HCT116 (cell line): ENCODE data around the gene APOC1. TPM values are rescaled to one million over a fixed set of nuclear protein-coding genes. Genes with fewer than 3 reads are reported as not detected.

ENCODE experiments used
- ATAC-seq: fragments of 200-7000 bp; cut with Tn5 transposase; 2 replicates; pipeline ENCODE4 v1.9.1; 2020; ENCODE audit warnings: mild to moderate bottlenecking, moderate library complexity
- BruUV-seq: library from RNA; stranded (reverse); fragments of 400-500 nt; replicated peaks from 2 replicates; lab custom pipeline; 2021; lab: Mats Ljungman, UMichigan
- CTCF ChIA-PET: fragments of 300-600 bp; sonication (Branson Sonifier 250); formaldehyde crosslinking; loops from one replicate; lab custom pipeline; 2021; ENCODE audit warnings: antibody characterized with exemption; lab: Charles Lee
- POLR2A ChIA-PET: fragments of 300-600, 350-600 bp; sonication (Branson Sonifier 250); formaldehyde crosslinking; loops from one replicate; lab custom pipeline; 2021; ENCODE audit warnings: antibody characterized with exemption; lab: Charles Lee
- RAD21 ChIA-PET, 2 experiments: fragments of 300-600 bp; sonication (Branson Sonifier 250); formaldehyde crosslinking; loops; one replicate each; lab custom pipeline; 2023; ENCODE audit warnings: low total read pairs in 2 of 2; ENCODE audit not compliant: uncharacterized antibody in 2 of 2, unreplicated experiment in 2 of 2, low non-redundant PET in 1 of 2; lab: Charles Lee
- DNase-seq: peaks from one replicate; pipeline ENCODE4 v3.0.0-alpha.2; 2010; ENCODE audit warnings: low read depth, low spot score
- H2AFZ ChIP-seq: fragments of 200-600 bp; shearing (Covaris generic), sonication (generic); 2 replicates; pipeline ENCODE4 v1.6.1; 2017; ENCODE audit warnings: low read depth, mixed run types, mixed read lengths, antibody characterized with exemption, low read length; ENCODE audit not compliant: poor library complexity, severe bottlenecking
- H3K27ac ChIP-seq: 2 replicates; pipeline ENCODE4 v1.5.1; 2012; ENCODE audit warnings: low read depth, low read length
- H3K27me3 ChIP-seq: fragments of 200-600 bp; sonication (generic); 2 replicates; pipeline ENCODE4 v1.6.1; 2016; ENCODE audit warnings: mixed run types, low read length, mixed read lengths; ENCODE audit not compliant: insufficient read depth
- H3K36me3 ChIP-seq, 2 experiments: fragments of 200-500 bp in 1 of 2; fragments of 200-600 bp in 1 of 2; sonication (Bioruptor generic) in 1 of 2; sonication (generic) in 1 of 2; 2 replicates each; pipeline versions ENCODE4 v1.5.1 to v1.6.1; 2014 to 2016; ENCODE audit warnings: low read length in 2 of 2, inconsistent platforms in 1 of 2, mixed read lengths in 1 of 2, mixed run types in 1 of 2; ENCODE audit not compliant: insufficient read depth in 2 of 2, control insufficient read depth in 1 of 2
- H3K4me1 ChIP-seq, 2 experiments: fragments of 200-600 bp in 1 of 2; sonication (generic) in 1 of 2; 2 replicates each; pipeline versions ENCODE4 v1.5.1 to v1.6.1; 2012 to 2017; ENCODE audit warnings: low read length in 2 of 2, inconsistent platforms in 1 of 2, mild to moderate bottlenecking in 1 of 2, mixed read lengths in 1 of 2, mixed run types in 1 of 2, moderate library complexity in 1 of 2; ENCODE audit not compliant: insufficient read depth in 2 of 2, control insufficient read depth in 1 of 2
- H3K4me2 ChIP-seq: fragments of 200-600 bp; sonication (generic); 2 replicates; pipeline ENCODE4 v1.6.1; 2017; ENCODE audit warnings: mixed run types, low read length, mixed read lengths
- H3K4me3 ChIP-seq, 2 experiments: fragments of 200-600 bp in 1 of 2; sonication (generic) in 1 of 2; replicated peaks in 1 of 2; 2 replicates each; pipeline ENCODE4 v1.5.1; 2011 to 2016; ENCODE audit warnings: low read length in 2 of 2, control low read depth in 1 of 2, low read depth in 1 of 2, mild to moderate bottlenecking in 1 of 2, mixed read lengths in 1 of 2, mixed run types in 1 of 2
- H3K79me2 ChIP-seq: fragments of 200-600 bp; sonication (generic); 2 replicates; pipeline ENCODE4 v1.6.1; 2017; ENCODE audit warnings: mild to moderate bottlenecking, mixed run types, low read length, moderate library complexity, mixed read lengths; ENCODE audit not compliant: insufficient read depth
- H3K9ac ChIP-seq: fragments of 200-600 bp; sonication (generic); 2 replicates; pipeline ENCODE4 v1.6.1; 2016; ENCODE audit warnings: low read length, mixed read lengths
- H3K9me2 ChIP-seq: fragments of 200-600 bp; sonication (generic), shearing (Covaris generic); 2 replicates; pipeline ENCODE4 v1.6.1; 2017; ENCODE audit warnings: mixed run types, mild to moderate bottlenecking, moderate library complexity; ENCODE audit not compliant: insufficient read depth
- H3K9me3 ChIP-seq, 2 experiments: fragments of 200-500 bp in 1 of 2; fragments of 200-600 bp in 1 of 2; sonication (Bioruptor generic) in 1 of 2; sonication (generic) in 1 of 2; 2 replicates each; pipeline ENCODE4 v1.6.1; 2014 to 2017; ENCODE audit warnings: low read length in 2 of 2, mixed read lengths in 2 of 2, inconsistent platforms in 1 of 2, low read depth in 1 of 2, mild to moderate bottlenecking in 1 of 2, mixed run types in 1 of 2, moderate library complexity in 1 of 2; ENCODE audit not compliant: control insufficient read depth in 1 of 2, insufficient read depth in 1 of 2
- H4K20me1 ChIP-seq: fragments of 200-600 bp; sonication (generic), shearing (Covaris generic); 2 replicates; pipeline ENCODE4 v1.6.1; 2017; ENCODE audit warnings: mixed run types, mild to moderate bottlenecking, moderate library complexity; ENCODE audit not compliant: insufficient read depth
- CBX3 ChIP-seq: IDR thresholded peaks from 2 replicates; pipeline ENCODE4 v1.6.1; 2012; ENCODE audit warnings: low read depth
- CEBPB ChIP-seq: IDR thresholded peaks from 2 replicates; pipeline ENCODE4 v1.6.1; 2012; ENCODE audit warnings: low read depth
- EGR1 ChIP-seq: IDR thresholded peaks from 2 replicates; pipeline ENCODE4 v1.6.1; 2012; ENCODE audit warnings: low read depth
- ELF1 ChIP-seq: IDR thresholded peaks from 2 replicates; pipeline ENCODE4 v1.6.1; 2012; ENCODE audit warnings: low read depth, borderline replicate concordance
- EZH2 ChIP-seq: fragments of 200-600 bp; sonication (generic); IDR thresholded peaks from 2 replicates; pipeline ENCODE4 v1.6.1; 2017; ENCODE audit warnings: antibody characterized with exemption, mixed run types
- EZH2phosphoT487 ChIP-seq: fragments of 200-600 bp; IDR thresholded peaks from 2 replicates; pipeline ENCODE4 v1.6.1; 2018; ENCODE audit warnings: antibody characterized with exemption, borderline replicate concordance
- JUND ChIP-seq: IDR thresholded peaks from 2 replicates; pipeline ENCODE4 v1.6.1; 2012
- POLR2AphosphoS5 ChIP-seq: IDR thresholded peaks from 2 replicates; pipeline ENCODE4 v1.6.1; 2011; ENCODE audit warnings: mild to moderate bottlenecking, low read depth, low read length, moderate library complexity
- RAD21 ChIP-seq: IDR thresholded peaks from 2 replicates; pipeline ENCODE4 v1.6.1; 2012; ENCODE audit warnings: low read depth, mild to moderate bottlenecking
- YY1 ChIP-seq: IDR thresholded peaks from 2 replicates; pipeline ENCODE4 v1.6.1; 2011; ENCODE audit warnings: low read length, low read depth, moderate library complexity, mild to moderate bottlenecking; ENCODE audit not compliant: insufficient replicate concordance; ENCODE audit errors: extremely low read depth
- ZFX ChIP-seq: fragments of 450-650 bp; IDR thresholded peaks from 2 replicates; pipeline ENCODE4 v1.6.1; 2017
- intact Hi-C: fragments of 100-400 bp; cut with micrococcal nuclease; formaldehyde crosslinking; loops from 2 replicates; pipeline ENCODE4 v1.10.0; 2022
- total RNA-seq: library from RNA; stranded (reverse); gene quantifications from one replicate; pipeline ENCODE4 v1.2.1, GENCODE V29; 2021; ENCODE audit not compliant: unreplicated experiment
- TF ChIP-seq, protein P1 (sequence below): IDR thresholded peaks from 2 replicates; pipeline ENCODE4 v1.6.1; 2012
- TF ChIP-seq, protein P2 (sequence below): IDR thresholded peaks from 2 replicates; pipeline ENCODE4 v1.6.1; 2012
- TF ChIP-seq, protein P3 (sequence below): IDR thresholded peaks from 2 replicates; pipeline ENCODE4 v1.6.1; 2011; ENCODE audit warnings: mild to moderate bottlenecking, low read length, moderate library complexity; ENCODE audit not compliant: insufficient replicate concordance; ENCODE audit errors: extremely low read depth

Gene APOC1
- total RNA-seq, 1 experiment from 2014 or later: 5.1 TPM

DNA sequence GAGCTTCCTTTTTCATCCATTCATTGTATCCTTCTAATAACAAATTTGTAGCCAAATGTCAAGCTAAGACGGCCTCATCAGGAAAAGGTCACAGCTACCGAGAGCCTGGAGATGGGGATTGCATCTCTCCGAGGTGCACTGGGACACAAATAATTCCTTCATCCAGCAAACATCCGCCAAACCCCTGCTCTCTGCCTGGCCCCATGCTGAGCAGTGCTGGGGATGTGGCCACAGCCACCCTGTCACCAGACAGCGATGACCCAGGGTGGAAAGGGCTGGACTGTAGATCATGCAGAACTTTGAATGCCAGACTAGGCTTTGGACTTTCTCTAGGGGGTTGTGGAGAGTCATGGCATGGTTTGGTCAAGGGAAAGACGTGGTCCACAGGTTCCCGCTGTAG lies 21.5 kb upstream of the APOC1 start:
- ATAC-seq (no peak), DNase-seq (no peak)
- Histone ChIP-seq H2AFZ (no peak overlapping the region), H3K9me3 (no peaks in the 10 kb centered on the region), H3K27ac (no peak overlapping the region), H4K20me1 (peaks cover 6% of the 10 kb centered on the region; the same call in 1 of the 2 replicates), H3K36me3 (peaks cover 19 to 60% of the 10 kb centered on the region in 2 experiments), H3K4me3 (peak overlapping the region in 1 of 2 experiments; percentile 99; a peak in 2 of 4 replicates), H3K9ac (peak overlapping the region; percentile 97; the same call in 1 of the 2 replicates), H3K4me1 (peaks cover 12 to 20% of the 10 kb centered on the region in 2 experiments), H3K9me2 (no peaks in the 10 kb centered on the region), H3K4me2 (peak overlapping the region; percentile 99), H3K79me2 (peaks cover 68% of the 10 kb centered on the region), H3K27me3 (no peaks in the 10 kb centered on the region)
- intact Hi-C loops: no loop called here
- ChIA-PET RAD21 (no interaction called here), POLR2A (no interaction called here), CTCF (no interaction called here)
- BruUV-seq: no TSS peak
- no peak for TF ChIP-seq CBX3
- TF ChIP-seq EZH2phosphoT487: no peak
- TF ChIP-seq ZFX: no peak
- TF ChIP-seq, protein P1, sequence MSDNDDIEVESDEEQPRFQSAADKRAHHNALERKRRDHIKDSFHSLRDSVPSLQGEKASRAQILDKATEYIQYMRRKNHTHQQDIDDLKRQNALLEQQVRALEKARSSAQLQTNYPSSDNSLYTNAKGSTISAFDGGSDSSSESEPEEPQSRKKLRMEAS: no peak
- no peak for TF ChIP-seq YY1
- TF ChIP-seq, protein P2, sequence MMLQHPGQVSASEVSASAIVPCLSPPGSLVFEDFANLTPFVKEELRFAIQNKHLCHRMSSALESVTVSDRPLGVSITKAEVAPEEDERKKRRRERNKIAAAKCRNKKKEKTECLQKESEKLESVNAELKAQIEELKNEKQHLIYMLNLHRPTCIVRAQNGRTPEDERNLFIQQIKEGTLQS: no peak
- TF ChIP-seq POLR2AphosphoS5: no peak
- TF ChIP-seq EGR1: no peak
- TF ChIP-seq EZH2: no peak
- no peak for TF ChIP-seq RAD21
- TF ChIP-seq CEBPB: no peak
- TF ChIP-seq, protein P3, sequence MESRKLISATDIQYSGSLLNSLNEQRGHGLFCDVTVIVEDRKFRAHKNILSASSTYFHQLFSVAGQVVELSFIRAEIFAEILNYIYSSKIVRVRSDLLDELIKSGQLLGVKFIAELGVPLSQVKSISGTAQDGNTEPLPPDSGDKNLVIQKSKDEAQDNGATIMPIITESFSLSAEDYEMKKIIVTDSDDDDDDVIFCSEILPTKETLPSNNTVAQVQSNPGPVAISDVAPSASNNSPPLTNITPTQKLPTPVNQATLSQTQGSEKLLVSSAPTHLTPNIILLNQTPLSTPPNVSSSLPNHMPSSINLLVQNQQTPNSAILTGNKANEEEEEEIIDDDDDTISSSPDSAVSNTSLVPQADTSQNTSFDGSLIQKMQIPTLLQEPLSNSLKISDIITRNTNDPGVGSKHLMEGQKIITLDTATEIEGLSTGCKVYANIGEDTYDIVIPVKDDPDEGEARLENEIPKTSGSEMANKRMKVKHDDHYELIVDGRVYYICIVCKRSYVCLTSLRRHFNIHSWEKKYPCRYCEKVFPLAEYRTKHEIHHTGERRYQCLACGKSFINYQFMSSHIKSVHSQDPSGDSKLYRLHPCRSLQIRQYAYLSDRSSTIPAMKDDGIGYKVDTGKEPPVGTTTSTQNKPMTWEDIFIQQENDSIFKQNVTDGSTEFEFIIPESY: no peak
- no peak for TF ChIP-seq JUND
- TF ChIP-seq ELF1: no peak
